Esophagus (tissue), 2 donors: Measurements from ENCODE around the gene DDX55. TPM values are rescaled to one million over a fixed set of nuclear protein-coding genes. Genes with fewer than 3 reads are reported as not detected.
"Not testable (repeated sequence)": the region's sequence is repeated elsewhere in the genome, so short reads cannot be mapped to it uniquely, and the experiment has no call there.

Source experiments
- H3K27ac ChIP-seq, 2 donors: one replicate each; pipeline ENCODE4 v1.5.1; 2013; ENCODE audit warnings: low read depth in 2 of 2, mild to moderate bottlenecking in 2 of 2, inconsistent platforms in 1 of 2, low read length in 1 of 2, moderate library complexity in 1 of 2
- H3K27me3 ChIP-seq, 2 donors: one replicate each; pipeline ENCODE4 v1.6.1; 2013; ENCODE audit warnings: low read length in 2 of 2, control low read depth in 1 of 2, mild to moderate bottlenecking in 1 of 2; ENCODE audit not compliant: insufficient read depth in 2 of 2, control insufficient read depth in 1 of 2
- H3K36me3 ChIP-seq, 2 donors: one replicate each; pipeline ENCODE4 v1.6.1; 2013; ENCODE audit warnings: low read length in 1 of 2; ENCODE audit not compliant: control insufficient read depth in 2 of 2, insufficient read depth in 2 of 2
- H3K4me1 ChIP-seq, 2 donors: one replicate each; pipeline ENCODE4 v1.6.1; 2013; ENCODE audit warnings: low read length in 1 of 2; ENCODE audit not compliant: control insufficient read depth in 2 of 2, insufficient read depth in 2 of 2
- H3K4me3 ChIP-seq, 2 donors: one replicate each; pipeline ENCODE4 v1.5.1; 2013; ENCODE audit warnings: low read length in 2 of 2, mild to moderate bottlenecking in 2 of 2, low read depth in 1 of 2, moderate library complexity in 1 of 2
- H3K9me3 ChIP-seq, 2 donors: one replicate each; pipeline ENCODE4 v1.6.1; 2013; ENCODE audit warnings: mild to moderate bottlenecking in 2 of 2, low read depth in 1 of 2, low read length in 1 of 2, moderate library complexity in 1 of 2; ENCODE audit not compliant: control insufficient read depth in 2 of 2, insufficient read depth in 1 of 2
- WGBS, 2 donors: extraction: QIAGEN DNeasy Blood & Tissue Kit; methylation state at CpG; one replicate each; pipeline ENCODE4 v1.1.7; 2013; 5-methylcytosine and 5-hydroxymethylcytosine counted together
- polyA plus RNA-seq, 2 donors: library from polyadenylated mRNA; stranded (reverse); fragments of 200-250 nt; gene quantifications; one replicate each; pipeline ENCODE4 v1.2.3, GENCODE V29; 2013
- donor health status: healthy with polysubstance abuse.
- donor health status: Bipolar disorder and iron deficiency.

The DDX55 gene
- polyA plus RNA-seq, 2 donors = 10.3 to 15.5 TPM

- H3K27ac ChIP-seq = no peak overlapping the region
- 86 to 92% methylated on average over 3 of the region's 3 CpGs for WGBS, 2 donors
- H3K9me3 ChIP-seq = no peaks in the 10 kb centered on the region
- no peak overlapping the region for H3K4me3 ChIP-seq
- H3K36me3 ChIP-seq = no peaks in the 10 kb centered on the region
- no peaks in the 10 kb centered on the region for H3K4me1 ChIP-seq
- no peaks in the 10 kb centered on the region for H3K27me3 ChIP-seq
Measured at GRCh38 chr12:123578243-123578642, 23.7 kb upstream of the DDX55 start.

- not testable (repeated sequence) for H3K9me3 ChIP-seq, H3K4me1 ChIP-seq, H3K36me3 ChIP-seq, H3K4me3 ChIP-seq, H3K27ac ChIP-seq, H3K27me3 ChIP-seq
- WGBS, 2 donors = 96 to 97% methylated on average over 4 of the region's 4 CpGs
Measured at GRCh38 chr12:123578829-123579228, 23.1 kb upstream of the DDX55 start.

- no peaks in the 10 kb centered on the region for H3K9me3 ChIP-seq
- H3K4me1 ChIP-seq = no peaks in the 10 kb centered on the region
- H3K4me3 ChIP-seq = no peak overlapping the region
- H3K36me3 ChIP-seq = no peaks in the 10 kb centered on the region
- 96 to 98% methylated on average over 4 of the region's 4 CpGs for WGBS, 2 donors
- no peak overlapping the region for H3K27ac ChIP-seq
- no peaks in the 10 kb centered on the region for H3K27me3 ChIP-seq
Measured at GRCh38 chr12:123580772-123581171, 21.1 kb upstream of the DDX55 start.

- Histone ChIP-seq H3K9me3 (no peaks in the 10 kb centered on the region), H3K4me1 (no peaks in the 10 kb centered on the region), H3K27ac (no peak overlapping the region), H3K4me3 (no peak overlapping the region), H3K36me3 (peaks cover 4 to 13% of the 10 kb centered on the region in 2 donors), H3K27me3 (no peaks in the 10 kb centered on the region)
- 83 to 84% methylated on average over 8 of the region's 8 CpGs for WGBS, 2 donors
Measured at GRCh38 chr12:123591702-123592481, 10.0 kb upstream of the DDX55 start.

DNA sequence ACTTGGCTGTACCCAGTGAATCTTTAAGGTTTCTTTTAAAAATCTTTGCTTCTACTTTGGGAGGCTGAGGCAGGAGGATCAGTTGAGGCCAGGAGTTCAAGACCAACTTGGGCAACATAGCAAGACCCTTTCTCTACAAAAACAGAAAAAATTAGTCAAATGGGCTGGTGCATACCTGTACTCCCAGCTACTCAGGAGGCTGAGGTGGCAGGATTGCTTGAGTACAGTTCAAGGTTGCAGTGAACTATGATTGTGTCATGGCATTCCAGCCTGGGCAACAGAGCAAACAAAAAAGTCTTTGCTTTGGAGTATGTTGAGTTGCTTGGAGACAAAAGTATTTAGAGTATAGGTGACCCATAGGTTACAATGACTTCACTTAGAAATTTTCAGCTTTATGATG, 6.2 kb upstream of the DDX55 start:
- H3K9me3 ChIP-seq = no peaks in the 10 kb centered on the region
- no peaks in the 10 kb centered on the region for H3K4me1 ChIP-seq
- H3K36me3 ChIP-seq = peaks cover 3 to 7% of the 10 kb centered on the region in 2 donors
- H3K4me3 ChIP-seq = no peak overlapping the region
- no peaks in the 10 kb centered on the region for H3K27me3 ChIP-seq
- no peak overlapping the region for H3K27ac ChIP-seq

DNA sequence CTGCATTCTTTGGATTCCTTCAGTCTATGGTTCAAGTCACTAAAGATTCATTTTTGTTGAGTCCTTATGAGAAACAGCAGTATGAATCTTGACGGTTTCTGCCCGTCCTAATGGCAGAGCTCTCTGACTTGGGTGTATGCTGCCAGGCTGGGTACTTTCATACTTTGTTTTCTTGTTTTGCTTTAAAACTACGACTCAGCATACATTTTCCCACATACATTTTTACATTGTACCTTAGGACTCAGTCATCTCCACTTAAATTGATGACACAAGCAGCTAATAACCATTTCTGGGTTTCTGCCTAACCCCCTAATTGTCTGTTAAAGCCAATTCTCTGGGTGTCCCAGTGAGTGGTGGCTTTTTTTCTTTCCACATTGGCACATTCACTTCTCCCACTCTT, 4.8 kb upstream of the DDX55 start:
- no peak overlapping the region for H3K27ac ChIP-seq
- H3K36me3 ChIP-seq = peaks cover 3 to 7% of the 10 kb centered on the region in 2 donors
- no peaks in the 10 kb centered on the region for H3K4me1 ChIP-seq
- no peaks in the 10 kb centered on the region for H3K27me3 ChIP-seq
- no peaks in the 10 kb centered on the region for H3K9me3 ChIP-seq
- whole genome bisulfite sequencing, 2 donors = 84 to 91% methylated on average over 3 of the region's 3 CpGs
- no peak overlapping the region for H3K4me3 ChIP-seq

GRCh38 chr12:123598522-123598921, 3.4 kb upstream of the DDX55 start:
- no peaks in the 10 kb centered on the region for H3K9me3 ChIP-seq
- H3K36me3 ChIP-seq = peaks cover 3 to 7% of the 10 kb centered on the region in 2 donors
- H3K27me3 ChIP-seq = no peaks in the 10 kb centered on the region
- H3K4me1 ChIP-seq = peaks cover 0 to 4% of the 10 kb centered on the region in 2 donors
- no peak overlapping the region for H3K27ac ChIP-seq
- 72 to 76% methylated on average over 3 of the region's 3 CpGs for WGBS, 2 donors
- H3K4me3 ChIP-seq = no peak overlapping the region

DNA sequence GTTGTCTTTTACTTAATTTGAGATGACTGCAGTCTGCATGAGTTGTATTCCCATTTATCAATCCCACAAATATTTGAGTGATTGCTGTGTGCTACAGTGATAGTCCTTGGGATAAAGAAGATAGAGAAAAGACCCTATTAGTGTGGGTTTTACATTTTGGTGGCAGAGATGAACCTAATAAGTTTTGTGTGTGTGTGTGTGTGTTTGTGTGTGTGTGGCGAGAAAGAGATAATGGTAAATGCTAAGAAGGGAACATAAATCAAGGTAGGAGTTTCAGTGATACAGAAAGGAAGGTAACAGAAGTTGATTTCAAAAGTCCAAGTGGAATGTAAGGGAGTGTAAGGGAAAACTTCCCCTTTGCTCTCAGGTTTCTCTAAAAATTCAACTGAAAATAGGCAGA, 2.6 kb upstream of the DDX55 start:
- 93 to 97% methylated on average over 1 of the region's 1 CpG for WGBS, 2 donors
- no peaks in the 10 kb centered on the region for H3K9me3 ChIP-seq

GRCh38 chr12:123599721-123600120, 2.2 kb upstream of the DDX55 start:
- peaks cover 0 to 4% of the 10 kb centered on the region in 2 donors for H3K4me1 ChIP-seq
- peaks cover 3 to 5% of the 10 kb centered on the region in 2 donors for H3K36me3 ChIP-seq

More for the DNA sequence above, 2.6 kb upstream of the DDX55 start:
- Histone ChIP-seq H3K36me3 (peaks cover 3 to 5% of the 10 kb centered on the region in 2 donors), H3K27ac (no peak overlapping the region), H3K4me3 (no peak overlapping the region), H3K27me3 (no peaks in the 10 kb centered on the region), H3K4me1 (peaks cover 0 to 4% of the 10 kb centered on the region in 2 donors)

GRCh38 chr12:123602651-123603195, 824 bp downstream of the DDX55 start:
- H3K27ac ChIP-seq = peak overlapping the region in 1 of 2 donors; percentile 72
- peaks cover 9 to 15% of the 10 kb centered on the region in 2 donors for H3K36me3 ChIP-seq
- peaks cover 0 to 4% of the 10 kb centered on the region in 2 donors for H3K4me1 ChIP-seq

More at GRCh38 chr12:123599721-123600120, 2.2 kb upstream of the DDX55 start:
- Histone ChIP-seq H3K9me3 (no peaks in the 10 kb centered on the region), H3K4me3 (no peak overlapping the region), H3K27me3 (no peaks in the 10 kb centered on the region), H3K27ac (no peak overlapping the region)
- 92 to 93% methylated on average over 5 to 7 of the region's 7 CpGs for WGBS, 2 donors

More at GRCh38 chr12:123602651-123603195, 824 bp downstream of the DDX55 start:
- Histone ChIP-seq H3K9me3 (no peaks in the 10 kb centered on the region), H3K4me3 (peak overlapping the region; percentile 93 to 100), H3K27me3 (no peaks in the 10 kb centered on the region)
- 6 to 8% methylated on average over 7 of the region's 7 CpGs for WGBS, 2 donors
